GM20000 (cell line): ENCODE results near the gene CLNK.
A peak's percentile ranks its signal among the peaks of the same experiment; 100 is the strongest.
"Not testable (repeated sequence)": the region's sequence is repeated elsewhere in the genome, so short reads cannot be mapped to it uniquely, and the experiment has no call there.

Experiments used
- DNase-seq: peaks from one replicate; pipeline ENCODE4 v3.0.0; 2012; ENCODE audit warnings: low spot score
- CTCF ChIP-seq: IDR thresholded peaks from 2 replicates; pipeline ENCODE4 v1.5.1; 2012; ENCODE audit warnings: mild to moderate bottlenecking, control low read depth; ENCODE audit errors: extremely low read depth, missing control alignments

CLNK gene

GRCh38 chr4:10581022-10581421 is 103.5 kb downstream of the CLNK start:
- no peak for DNase-seq
- no peak for TF ChIP-seq CTCF

DNA sequence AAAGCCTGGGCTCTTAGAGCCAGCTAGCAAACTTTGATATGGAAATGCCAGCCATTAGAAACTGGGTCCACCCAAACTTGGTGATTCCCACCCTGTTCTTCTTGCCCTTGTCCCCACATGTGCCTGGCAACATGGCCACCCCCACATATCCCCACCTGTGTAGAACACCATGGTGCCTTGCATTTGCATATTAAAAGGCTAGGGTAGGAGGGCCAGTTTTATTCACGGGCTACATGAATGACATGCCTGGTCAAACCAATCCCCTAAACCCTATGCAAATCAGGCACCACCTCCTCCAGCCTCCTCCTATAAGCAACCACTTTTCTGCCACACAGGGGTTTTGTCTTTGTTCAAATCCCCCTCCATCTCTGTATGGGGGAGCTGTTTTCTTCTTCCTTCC is 104.9 kb downstream of the CLNK start:
- no peak for TF ChIP-seq CTCF
- no peak for DNase-seq

DNA sequence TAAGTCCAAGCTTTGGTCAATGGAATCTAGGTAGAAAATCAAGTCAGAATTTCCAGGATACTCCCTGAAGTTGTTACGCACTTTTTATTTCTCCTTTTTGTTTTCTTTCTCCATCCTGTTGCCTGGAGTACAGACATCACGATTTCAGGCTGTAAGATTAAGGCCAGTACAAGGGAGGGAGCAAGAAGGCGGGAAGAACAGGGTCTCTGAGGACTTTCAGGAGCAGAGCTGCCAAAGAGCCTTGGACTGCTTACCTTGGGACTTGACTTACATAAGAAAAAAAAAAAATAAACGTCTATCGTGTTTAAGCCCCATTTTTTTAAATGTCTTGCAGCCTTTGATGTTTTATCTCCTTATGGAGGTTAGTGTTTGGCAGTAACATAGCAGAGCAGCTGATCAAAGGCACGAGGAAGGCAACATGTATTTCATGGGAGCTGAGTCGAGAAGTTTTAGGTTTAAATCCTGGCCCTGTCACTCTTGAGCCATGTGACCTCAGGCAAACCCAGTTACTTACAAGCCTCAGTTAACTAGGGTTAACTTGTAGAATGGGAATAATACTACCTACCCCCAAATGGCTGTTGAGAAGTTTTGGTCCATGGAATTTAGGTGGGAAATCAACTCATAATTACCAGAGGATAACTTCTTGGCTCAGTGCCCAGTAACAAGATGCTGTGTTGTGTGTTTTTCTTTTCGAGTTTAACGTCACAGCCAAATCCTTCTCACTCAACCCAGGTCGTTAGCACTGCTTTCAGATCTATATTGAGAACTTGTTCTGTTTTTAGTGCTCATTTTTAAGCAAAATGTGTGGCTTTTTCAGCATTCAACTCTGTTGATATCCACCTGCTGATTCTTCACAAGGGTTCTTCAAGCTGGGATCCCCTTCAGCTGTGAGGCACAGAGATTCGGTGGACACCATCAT is 106.8 kb downstream of the CLNK start:
- no peak for TF ChIP-seq CTCF
- peak; percentile 18 for DNase-seq

GRCh38 chr4:10577018-10577417 is 107.5 kb downstream of the CLNK start:
- DNase-seq = no peak
- TF ChIP-seq CTCF = no peak

- no peak for DNase-seq
- TF ChIP-seq CTCF = no peak
These were observed 108.3 kb downstream of the CLNK start for GRCh38 chr4:10576236-10576635.

DNA sequence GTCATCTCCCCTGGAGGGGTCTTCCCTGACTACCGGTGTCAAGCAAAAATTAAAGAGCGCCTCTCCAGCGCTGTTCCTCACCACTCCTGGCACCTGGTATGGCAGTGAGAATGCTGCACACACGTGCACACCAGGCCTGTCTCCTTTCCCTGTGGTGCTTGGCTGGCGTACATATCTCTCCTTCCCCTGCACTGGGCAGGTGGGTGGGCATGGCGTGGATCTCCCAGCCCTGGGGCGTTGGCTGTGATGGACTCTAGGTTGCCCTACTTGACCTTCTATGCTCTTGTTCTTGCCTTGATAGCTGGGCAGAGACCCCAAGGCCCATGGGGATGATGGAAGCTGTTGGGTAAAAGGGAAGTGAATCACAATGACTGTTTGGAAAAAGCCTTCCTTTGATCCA is 109.2 kb downstream of the CLNK start:
- TF ChIP-seq CTCF = no peak
- no peak for DNase-seq

- DNase-seq = not testable (repeated sequence)
These were observed 110.0 kb downstream of the CLNK start for GRCh38 chr4:10574553-10574952.

DNA sequence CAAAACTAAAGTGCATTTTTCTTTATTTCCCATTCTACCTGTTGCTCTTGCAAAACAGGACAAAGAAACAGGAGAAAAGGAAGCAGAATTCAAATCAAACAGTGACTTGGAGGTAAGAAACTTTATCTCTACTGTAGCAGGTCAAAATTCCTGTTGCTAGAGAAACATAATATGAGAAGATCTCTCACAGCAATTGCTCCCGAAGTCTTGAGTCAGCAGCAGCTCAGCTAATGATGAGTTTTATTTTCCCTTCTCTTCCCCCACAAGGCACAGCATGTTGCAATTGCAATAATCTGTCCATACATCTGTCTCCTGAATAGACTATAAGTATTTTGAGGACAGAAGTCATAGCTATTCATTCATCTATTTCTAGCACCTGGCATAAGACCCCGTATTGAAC is 112.7 kb downstream of the CLNK start:
- TF ChIP-seq CTCF = no peak
- DNase-seq = no peak
